AG09319 (cell line): ENCODE data around the gene TIMM21.

ENCODE experiments used
- DNase-seq: peaks from one replicate; pipeline ENCODE4 v3.0.0-alpha.2; 2010; ENCODE audit warnings: low read depth; ENCODE audit errors: extremely low read depth
- CTCF ChIP-seq: IDR thresholded peaks from 2 replicates; pipeline ENCODE4 v1.5.1; 2011; ENCODE audit warnings: low read depth, mild to moderate bottlenecking, inconsistent platforms, low read length, moderate library complexity

TIMM21 gene

GRCh38 chr18:74147779-74148542 is at the start of gene TIMM21, which contains the start of gene FBXO15:
Gene TIMM21, plus strand, starts transcription at chr18:74148523. Its CDS starts 286 bp downstream, at chr18:74148809.
Gene FBXO15, minus strand, starts transcription at chr18:74147834. Its CDS starts 49 bp downstream, at chr18:74147785.
- peak; percentile 93 for DNase-seq
- TF ChIP-seq CTCF = no peak

- no peak for DNase-seq
- no peak for TF ChIP-seq CTCF
Observed at GRCh38 chr18:74108460-74108859, 39.9 kb upstream of the TIMM21 start.

- DNase-seq = no peak
- no peak for TF ChIP-seq CTCF
Observed at GRCh38 chr18:74110149-74110548, 38.2 kb upstream of the TIMM21 start.

- DNase-seq = no peak
Observed at GRCh38 chr18:74110976-74111375, 37.3 kb upstream of the TIMM21 start.

GRCh38 chr18:74113711-74114110 is 34.6 kb upstream of the TIMM21 start:
- DNase-seq = no peak
- no peak for TF ChIP-seq CTCF

More at GRCh38 chr18:74110976-74111375, 37.3 kb upstream of the TIMM21 start:
- no peak for TF ChIP-seq CTCF

- DNase-seq = no peak
Observed at GRCh38 chr18:74114116-74114515, 34.2 kb upstream of the TIMM21 start.

More at GRCh38 chr18:74114116-74114515, 34.2 kb upstream of the TIMM21 start:
- no peak for TF ChIP-seq CTCF
